ENCODE measurements around the gene VHLL.
"Not testable (repeated sequence)": the region's sequence is repeated elsewhere in the genome, so short reads cannot be mapped to it uniquely, and the experiment has no call there.

Gene VHLL

DNA sequence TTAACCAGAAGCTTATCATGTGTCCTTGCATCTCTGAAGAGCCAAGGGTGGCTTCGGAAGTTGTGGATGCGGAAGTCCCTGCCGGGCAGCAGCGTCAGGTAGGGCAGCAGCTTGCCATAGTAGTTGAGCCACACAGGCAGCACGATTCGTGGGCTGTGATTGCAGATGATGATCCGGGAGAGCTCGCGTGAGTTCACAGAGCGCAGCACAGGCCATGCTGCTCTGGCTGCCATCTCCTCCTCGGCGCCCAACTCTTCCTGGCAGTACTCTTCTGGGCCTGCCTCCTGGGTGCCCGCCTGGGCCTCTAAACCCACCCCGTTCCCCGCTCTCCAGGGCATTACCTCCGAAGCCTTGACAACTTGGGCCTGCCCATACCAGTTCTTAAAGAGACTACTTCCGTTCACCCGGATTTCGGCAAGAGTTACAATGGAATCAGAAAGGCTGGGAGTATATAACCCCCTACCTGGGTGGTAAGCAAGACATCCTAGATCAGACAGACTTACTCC is at the start of gene VHLL:
Gene VHLL (minus strand): TSS at position 456 of the 506 bp plus-strand sequence. CDS start 118 bp downstream, at position 338.
- H3K4me3 Mint-ChIP-seq, result no peak within 1 kb of the TSS
- peaks cover 15% of the 10 kb centered on the region for H3K4me1 Mint-ChIP-seq (ENCODE audit: low read depth)
- H3K9me3 Mint-ChIP-seq, result no peaks in the 10 kb centered on the region
- no peak within 1 kb of the TSS for H3K27ac Mint-ChIP-seq
- intact Hi-C loops (cut with micrococcal nuclease), result no loop called here
- peaks cover 1% of the 10 kb centered on the region for H3K27me3 Mint-ChIP-seq
- peaks cover 26% of the 10 kb centered on the region for H3K36me3 Mint-ChIP-seq (ENCODE audit: low read depth)

DNA sequence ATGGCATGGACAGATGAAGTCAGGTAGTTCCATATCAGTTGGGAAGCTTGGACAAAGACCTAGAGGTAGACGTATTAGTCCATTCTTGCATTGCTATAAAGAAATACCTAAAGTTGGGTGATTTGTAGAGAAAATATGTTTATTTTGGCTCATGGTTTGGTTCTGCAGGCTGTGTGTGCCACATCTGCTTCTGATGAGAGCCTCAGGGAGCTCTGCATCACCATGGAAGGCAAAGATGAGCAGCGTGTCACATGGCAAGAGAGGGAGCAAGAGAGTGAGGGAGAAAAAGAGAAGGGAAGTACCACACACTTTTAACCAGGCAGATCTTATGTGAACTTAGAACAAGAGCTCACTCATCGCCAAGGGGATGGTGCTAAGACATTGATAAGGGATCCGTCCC is 48.2 kb upstream of the VHLL start:
- Mint-ChIP-seq H3K4me1 (ENCODE audit: low read depth) (peaks cover 6% of the 10 kb centered on the region), H3K36me3 (ENCODE audit: low read depth) (no peaks in the 10 kb centered on the region), H3K27me3 (peaks cover 45% of the 10 kb centered on the region), H3K4me3 (no peak overlapping the region), H3K9me3 (no peaks in the 10 kb centered on the region), H3K27ac (no peak overlapping the region)
- intact Hi-C loops (cut with micrococcal nuclease), result no loop called here

DNA sequence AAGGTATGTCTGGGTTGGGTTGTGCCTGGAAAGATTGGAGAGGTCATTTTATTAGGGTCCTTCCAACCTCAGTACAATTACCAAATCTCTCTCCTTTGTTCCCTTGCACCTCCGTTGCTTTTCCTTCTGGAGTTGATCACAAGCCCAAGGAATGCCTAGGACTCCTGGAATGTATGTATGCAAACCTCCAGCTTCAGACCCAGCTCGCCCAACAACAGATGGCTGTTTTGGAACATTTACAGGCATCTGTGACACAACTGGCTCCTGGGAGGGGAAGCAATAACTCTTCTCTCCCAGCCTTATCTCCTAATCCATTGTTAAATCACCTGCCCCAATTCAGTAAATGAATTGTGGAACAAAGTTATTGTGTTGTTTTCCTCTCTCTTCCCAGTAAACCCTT is 47.5 kb upstream of the VHLL start:
- H3K27ac Mint-ChIP-seq, result no peak overlapping the region
- peaks cover 40% of the 10 kb centered on the region for H3K27me3 Mint-ChIP-seq
- no peaks in the 10 kb centered on the region for H3K9me3 Mint-ChIP-seq
- H3K4me1 Mint-ChIP-seq (ENCODE audit: low read depth), result peaks cover 6% of the 10 kb centered on the region
- H3K36me3 Mint-ChIP-seq (ENCODE audit: low read depth), result no peaks in the 10 kb centered on the region
- no peak overlapping the region for H3K4me3 Mint-ChIP-seq
- intact Hi-C loops (cut with micrococcal nuclease), result no loop called here

DNA sequence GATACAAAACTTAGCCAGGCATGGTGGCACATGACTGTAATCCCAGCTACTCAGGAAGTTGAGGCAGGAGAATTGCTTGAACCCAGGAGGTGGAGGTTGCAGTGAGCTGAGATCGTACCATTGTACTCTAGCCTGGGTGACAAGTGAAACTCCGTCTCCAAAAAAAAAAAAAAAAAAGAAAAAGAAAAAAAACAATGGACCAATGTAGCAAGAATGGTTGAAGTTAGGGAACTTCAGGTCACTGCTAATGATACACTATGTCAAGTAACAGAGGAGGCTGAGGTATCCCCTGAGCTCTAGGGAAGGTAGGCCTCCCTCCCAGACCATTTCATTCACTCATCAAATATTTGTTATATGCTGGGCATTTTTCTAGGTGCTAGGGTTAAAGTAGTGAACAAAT is 46.9 kb upstream of the VHLL start:
- H3K4me3 Mint-ChIP-seq; intact Hi-C loops (cut with micrococcal nuclease); H3K4me1 Mint-ChIP-seq (ENCODE audit: low read depth); H3K27ac Mint-ChIP-seq; H3K36me3 Mint-ChIP-seq (ENCODE audit: low read depth); H3K9me3 Mint-ChIP-seq: not testable (repeated sequence)
- H3K27me3 Mint-ChIP-seq, result peaks cover 35% of the 10 kb centered on the region

DNA sequence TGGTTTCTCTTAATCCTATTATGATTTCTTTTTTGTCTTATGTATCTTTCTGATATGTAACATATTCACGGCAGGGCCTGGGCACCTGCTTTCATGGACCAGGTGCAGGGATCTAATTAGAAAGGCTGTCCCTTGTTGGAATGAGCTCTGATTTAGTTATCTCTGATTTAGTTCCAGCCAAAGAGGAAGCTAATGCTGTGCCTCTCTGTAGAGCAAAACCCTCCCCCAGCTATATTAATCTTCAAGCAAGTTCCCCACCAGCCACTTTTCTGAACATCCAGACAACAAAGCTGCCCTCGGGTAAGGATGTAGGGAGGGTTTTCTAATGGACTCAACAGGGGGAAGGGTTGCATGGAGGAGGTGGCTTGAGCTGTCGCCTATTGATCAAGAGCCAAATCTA is 45.3 kb upstream of the VHLL start:
- H3K27ac Mint-ChIP-seq, result no peak overlapping the region

DNA sequence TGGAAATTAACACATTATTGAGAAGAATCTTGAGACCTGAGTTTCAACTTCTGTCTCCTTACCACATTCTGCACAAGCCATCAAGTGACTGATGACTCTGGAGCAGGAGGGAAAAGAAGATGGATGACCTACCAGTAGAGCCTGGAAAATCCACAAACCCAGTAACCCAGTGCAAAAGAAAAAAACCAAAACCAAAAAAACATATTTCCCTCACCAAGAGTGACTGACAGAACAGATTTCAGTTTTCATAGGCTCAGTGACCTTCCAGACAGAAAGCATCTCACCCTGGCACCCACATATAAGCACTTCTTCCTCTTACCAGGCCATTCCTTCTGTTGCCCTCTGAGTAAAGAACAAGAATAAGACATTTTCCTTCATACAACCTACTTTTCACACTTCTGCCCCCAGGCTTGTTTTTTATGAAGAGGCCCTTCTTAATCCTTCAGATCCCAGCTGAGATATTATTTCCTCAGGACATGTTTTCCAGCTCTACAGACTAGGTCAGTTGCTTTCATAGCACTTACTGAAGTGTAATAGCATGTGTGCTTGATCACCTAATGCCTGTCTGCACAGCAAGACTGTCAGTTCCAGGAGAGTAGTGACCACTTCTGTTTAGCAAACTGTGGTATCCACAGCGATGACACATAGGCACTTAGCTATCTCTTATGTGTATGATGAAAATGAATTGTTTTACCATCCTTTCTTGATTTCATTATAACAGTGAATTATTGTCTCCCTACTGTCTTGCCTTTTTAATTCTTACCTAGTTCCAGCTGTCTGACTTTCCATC is 43.3 kb upstream of the VHLL start:
- Mint-ChIP-seq H3K27me3 (peaks cover 13% of the 10 kb centered on the region), H3K4me3 (no peak overlapping the region), H3K36me3 (ENCODE audit: low read depth) (peaks cover 12% of the 10 kb centered on the region), H3K27ac (no peak overlapping the region), H3K4me1 (ENCODE audit: low read depth) (peaks cover 4% of the 10 kb centered on the region), H3K9me3 (no peaks in the 10 kb centered on the region)
- intact Hi-C loops (cut with micrococcal nuclease), result no loop called here

More for the DNA sequence above, 45.3 kb upstream of the VHLL start:
- Mint-ChIP-seq H3K36me3 (ENCODE audit: low read depth) (no peaks in the 10 kb centered on the region), H3K4me3 (no peak overlapping the region), H3K9me3 (no peaks in the 10 kb centered on the region), H3K27me3 (peaks cover 23% of the 10 kb centered on the region), H3K4me1 (ENCODE audit: low read depth) (no peaks in the 10 kb centered on the region)
- intact Hi-C loops (cut with micrococcal nuclease), result no loop called here

DNA sequence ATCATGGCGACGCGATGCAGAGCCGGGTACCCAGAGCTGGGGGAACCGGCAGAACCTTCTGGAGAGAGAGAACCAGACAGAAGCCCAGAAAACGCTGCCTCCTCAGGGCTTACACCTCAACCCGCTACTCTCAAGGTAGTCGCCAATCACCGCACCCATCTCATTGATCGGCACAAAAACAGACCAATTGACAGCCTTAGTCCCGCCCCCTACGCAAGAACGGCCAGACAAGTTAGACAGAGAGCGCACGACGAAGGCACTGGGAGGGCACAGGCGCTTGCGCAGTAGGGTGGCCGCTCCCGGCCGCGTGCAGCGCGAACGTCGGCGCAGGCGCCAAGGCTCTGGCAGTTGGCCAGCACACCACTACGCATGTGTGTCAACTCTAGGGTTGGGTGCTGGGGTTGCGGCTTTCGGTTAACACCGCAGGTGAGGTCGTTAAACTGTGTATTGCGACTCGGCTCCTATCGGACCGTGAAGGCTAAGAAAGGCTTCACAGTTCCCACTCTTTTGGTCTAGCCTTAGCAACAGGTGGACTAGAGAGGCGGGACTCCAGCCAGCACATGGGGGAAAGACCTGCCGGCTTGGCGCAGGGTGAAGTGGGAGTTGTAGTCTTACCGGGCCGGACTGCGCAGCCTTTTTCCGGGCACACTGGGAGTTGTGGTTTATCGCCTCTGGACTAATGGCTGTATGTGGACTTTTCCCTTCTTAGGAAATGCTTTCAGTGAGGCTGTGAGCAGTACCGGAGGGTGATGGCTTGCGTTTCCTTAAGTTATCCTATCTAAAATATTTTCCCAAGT is 39.3 kb upstream of the VHLL start, which contains the start of the genes CCT3 and TSACC:
Gene CCT3 (minus strand): TSS at position 113 of the 797 bp plus-strand sequence. CDS start 108 bp downstream, at position 5.
Gene TSACC (plus strand): TSS at position 347 of the 797 bp plus-strand sequence. CDS start 1,232 bp downstream, outside the sequence.
- Mint-ChIP-seq H3K36me3 (ENCODE audit: low read depth) (peaks cover 48% of the 10 kb centered on the region), H3K9me3 (no peaks in the 10 kb centered on the region), H3K27ac (peak within 1 kb of the TSS; percentile 90), H3K4me1 (ENCODE audit: low read depth) (peaks cover 21% of the 10 kb centered on the region), H3K4me3 (peak within 1 kb of the TSS; percentile 98), H3K27me3 (no peaks in the 10 kb centered on the region)
- intact Hi-C loops (cut with micrococcal nuclease), result loop anchor here (10.0 kb wide), 1 partner anchor 54 kb away; the partner anchor contains the start of genes SMG5 and TMEM79

DNA sequence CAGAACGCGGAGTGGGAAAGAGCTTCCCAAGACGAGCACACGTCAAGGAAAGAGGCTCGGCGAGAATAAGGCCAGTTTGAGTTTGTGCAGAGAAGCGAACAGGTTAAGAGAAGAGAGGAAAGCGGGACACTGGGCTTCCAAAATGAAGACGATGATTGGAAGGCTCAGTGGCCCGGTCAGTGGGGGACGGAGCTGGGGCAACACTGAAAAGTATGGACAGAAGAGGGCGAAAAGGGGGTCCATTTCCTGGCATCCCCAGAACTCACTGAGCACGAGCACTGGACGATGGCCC is 38.7 kb upstream of the VHLL start:
- H3K27ac Mint-ChIP-seq, result peak overlapping the region; percentile 90
- no peaks in the 10 kb centered on the region for H3K27me3 Mint-ChIP-seq
- H3K9me3 Mint-ChIP-seq, result no peaks in the 10 kb centered on the region
- H3K4me3 Mint-ChIP-seq, result peak overlapping the region; percentile 98
- intact Hi-C loops (cut with micrococcal nuclease), result loop anchor here (10.0 kb wide), 1 partner anchor 53 kb away; the partner anchor contains the start of genes SMG5 and TMEM79
- H3K36me3 Mint-ChIP-seq (ENCODE audit: low read depth), result peaks cover 52% of the 10 kb centered on the region
- peaks cover 21% of the 10 kb centered on the region for H3K4me1 Mint-ChIP-seq (ENCODE audit: low read depth)

DNA sequence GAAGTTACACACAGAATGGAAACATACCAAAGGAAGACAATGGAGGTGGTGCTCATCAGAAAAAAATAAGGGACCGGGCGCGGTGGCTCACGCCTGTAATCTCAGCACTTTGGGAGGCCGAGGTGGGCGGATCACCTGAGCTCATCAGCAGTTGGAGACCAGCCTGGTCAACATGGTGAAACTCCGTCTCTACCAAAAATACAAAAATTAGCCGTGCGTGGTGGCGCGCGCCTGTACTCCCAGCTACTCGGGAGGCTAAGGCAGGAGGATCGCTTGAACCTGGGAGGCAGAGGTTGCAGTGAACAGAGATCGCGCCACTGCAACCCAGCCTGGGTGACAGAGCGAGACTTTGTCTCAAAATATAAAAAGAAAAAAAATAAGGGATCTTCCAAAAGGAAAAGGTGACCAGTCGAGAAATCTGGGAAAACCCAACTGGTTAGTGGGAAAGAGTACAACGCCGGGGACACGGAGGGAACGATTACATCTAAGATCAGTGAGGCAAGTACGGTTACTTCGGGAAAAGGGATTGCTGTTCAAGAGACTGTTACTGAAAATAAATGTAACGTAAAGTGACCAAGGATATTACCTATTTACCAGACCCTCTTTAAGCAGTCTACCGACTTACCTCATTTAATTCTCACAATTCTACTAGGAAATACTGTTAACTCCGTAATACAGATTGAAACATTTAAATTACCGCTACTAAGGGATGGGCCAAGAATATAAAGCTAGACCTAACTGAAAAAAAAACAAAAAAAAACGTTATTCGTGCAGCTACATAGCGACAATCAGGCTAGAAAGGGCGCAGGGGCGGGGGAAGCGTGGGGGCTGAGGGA is 38.2 kb upstream of the VHLL start:
- Mint-ChIP-seq H3K27me3 (no peaks in the 10 kb centered on the region), H3K4me1 (ENCODE audit: low read depth) (peaks cover 21% of the 10 kb centered on the region), H3K27ac (peak overlapping the region; percentile 90), H3K36me3 (ENCODE audit: low read depth) (peaks cover 58% of the 10 kb centered on the region), H3K9me3 (no peaks in the 10 kb centered on the region), H3K4me3 (peak overlapping the region; percentile 98)
- intact Hi-C loops (cut with micrococcal nuclease), result loop anchor here (10.0 kb wide), 1 partner anchor 52 kb away; the partner anchor contains the start of genes SMG5 and TMEM79

DNA sequence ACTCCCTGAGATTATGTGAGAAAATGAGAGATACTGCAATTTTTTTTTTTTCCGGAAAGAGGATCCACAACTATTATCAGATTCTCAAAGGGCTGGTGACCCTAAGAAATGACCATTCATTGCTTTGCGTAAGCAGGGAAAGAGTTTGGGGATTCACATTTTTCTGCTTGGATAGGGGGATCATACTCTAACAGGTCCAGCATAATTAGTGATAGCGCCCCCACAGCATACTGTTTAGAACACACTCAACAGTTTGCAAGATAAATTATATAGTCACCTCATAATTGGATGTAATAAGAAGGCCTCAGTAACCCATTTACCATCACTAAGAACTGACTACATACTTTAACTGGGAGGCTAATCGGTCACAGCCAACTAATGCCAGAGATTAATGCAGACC is 37.1 kb upstream of the VHLL start:
- H3K9me3 Mint-ChIP-seq, result no peaks in the 10 kb centered on the region
- no peak overlapping the region for H3K27ac Mint-ChIP-seq
- no peaks in the 10 kb centered on the region for H3K27me3 Mint-ChIP-seq
- H3K4me1 Mint-ChIP-seq (ENCODE audit: low read depth), result peaks cover 21% of the 10 kb centered on the region
- H3K4me3 Mint-ChIP-seq, result no peak overlapping the region
- H3K36me3 Mint-ChIP-seq (ENCODE audit: low read depth), result peaks cover 68% of the 10 kb centered on the region
- intact Hi-C loops (cut with micrococcal nuclease), result loop anchor here (10.0 kb wide), 1 partner anchor 51 kb away; the partner anchor contains the start of genes SMG5 and TMEM79

DNA sequence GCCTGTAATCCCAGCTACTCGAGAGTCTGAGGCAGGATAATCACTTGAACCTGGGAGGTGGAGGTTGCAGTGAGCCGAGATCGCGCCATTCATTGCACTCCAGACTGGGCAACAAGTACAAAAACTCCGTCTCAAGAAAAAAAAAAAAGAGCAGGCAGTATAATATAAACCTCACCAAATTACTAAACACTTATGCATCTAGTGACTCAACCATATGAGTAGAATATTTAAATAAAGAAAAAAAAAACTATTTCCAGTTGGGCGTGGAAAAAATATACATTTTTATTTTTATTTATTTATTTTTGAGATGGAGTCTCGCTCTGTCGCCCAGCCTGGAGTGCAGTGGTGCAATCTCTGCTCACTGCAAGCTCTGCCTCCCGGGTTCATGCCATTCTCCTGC is 24.1 kb upstream of the VHLL start:
- H3K4me3 Mint-ChIP-seq; H3K9me3 Mint-ChIP-seq; intact Hi-C loops (cut with micrococcal nuclease); H3K27ac Mint-ChIP-seq; H3K4me1 Mint-ChIP-seq (ENCODE audit: low read depth); H3K27me3 Mint-ChIP-seq: not testable (repeated sequence)
- peaks cover 89% of the 10 kb centered on the region for H3K36me3 Mint-ChIP-seq (ENCODE audit: low read depth)

DNA sequence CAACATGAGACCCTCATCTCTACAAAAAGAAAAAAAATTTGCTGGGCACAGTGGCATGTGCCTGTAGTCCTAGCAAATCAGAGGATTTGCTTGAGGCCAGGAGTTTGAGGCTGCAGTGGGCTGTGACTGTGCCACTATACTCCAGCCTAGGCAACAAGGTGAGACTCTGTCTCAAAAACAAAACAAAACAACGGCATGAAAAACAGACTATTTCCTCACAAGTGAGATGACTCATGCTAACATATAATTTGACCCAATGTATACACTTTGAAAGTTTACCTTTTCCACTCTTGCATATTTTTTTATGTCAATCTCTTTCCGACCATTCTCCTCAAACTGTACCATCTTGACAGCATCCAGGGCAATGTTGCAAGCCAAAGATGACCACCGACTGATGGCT is 21.5 kb upstream of the VHLL start:
- intact Hi-C loops (cut with micrococcal nuclease), result no loop called here
- Mint-ChIP-seq H3K9me3 (no peaks in the 10 kb centered on the region), H3K27me3 (no peaks in the 10 kb centered on the region), H3K4me3 (no peak overlapping the region), H3K4me1 (ENCODE audit: low read depth) (no peaks in the 10 kb centered on the region), H3K27ac (no peak overlapping the region), H3K36me3 (ENCODE audit: low read depth) (peaks cover 93% of the 10 kb centered on the region)

DNA sequence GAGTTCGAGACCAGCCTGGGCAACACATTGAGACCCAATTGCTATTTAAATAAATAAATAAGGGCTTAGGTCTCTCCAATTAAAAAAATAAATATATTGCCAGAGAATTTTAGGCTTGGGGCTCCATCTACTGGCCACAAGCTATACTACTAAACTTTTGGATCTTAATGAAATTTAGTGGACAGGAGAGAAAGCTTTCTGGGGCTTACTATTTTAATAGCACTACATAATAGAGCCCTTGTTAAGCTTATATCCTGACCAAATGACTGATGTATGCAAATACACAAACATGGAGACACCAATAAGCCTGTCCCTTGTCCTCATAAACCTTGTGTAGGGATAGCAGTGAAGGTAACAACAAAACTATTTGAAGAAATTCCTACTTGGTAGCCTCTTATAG is 20.6 kb upstream of the VHLL start:
- Mint-ChIP-seq H3K9me3 (no peaks in the 10 kb centered on the region), H3K27me3 (no peaks in the 10 kb centered on the region), H3K27ac (no peak overlapping the region), H3K4me3 (no peak overlapping the region), H3K4me1 (ENCODE audit: low read depth) (peaks cover 5% of the 10 kb centered on the region), H3K36me3 (ENCODE audit: low read depth) (peaks cover 91% of the 10 kb centered on the region)
- intact Hi-C loops (cut with micrococcal nuclease), result no loop called here

Measured in dendritic cell treated with granulocyte-macrophage colony-stimulating factor and Interleukin-4, amounts not matched to agents 40 ng/mL and 50 ng/mL, for 4 days (primary cell).